T-helper 1 cell treated with Interleukin-12 subunit alpha and Interleukin-12 subunit beta and Interleukin-4 antibody, amounts not matched to agents 30 μg/mL and 1 μg/mL, for 36 hours (primary cell): Measurements from ENCODE around the gene PORCN.

ENCODE experiments used
- H3K27ac Mint-ChIP-seq: one replicate; pipeline ENCODE4 v1.8.0; 2021; ENCODE audit warnings: mild to moderate bottlenecking, mixed read lengths
- H3K27me3 Mint-ChIP-seq: one replicate; pipeline ENCODE4 v1.8.0; 2021; ENCODE audit warnings: low read depth, mixed read lengths
- H3K36me3 Mint-ChIP-seq: one replicate; pipeline ENCODE4 v1.8.0; 2021; ENCODE audit warnings: low read depth, mixed read lengths
- H3K4me1 Mint-ChIP-seq: one replicate; pipeline ENCODE4 v1.8.0; 2021; ENCODE audit warnings: low read depth, mixed read lengths
- H3K4me3 Mint-ChIP-seq: one replicate; pipeline ENCODE4 v1.8.0; 2021; ENCODE audit warnings: mild to moderate bottlenecking, moderate library complexity, mixed read lengths
- H3K9me3 Mint-ChIP-seq: one replicate; pipeline ENCODE4 v1.8.0; 2021; ENCODE audit warnings: mixed read lengths

Gene PORCN

GRCh38 chrX:48508400-48509244 is at the start of gene PORCN:
Gene PORCN (plus strand): TSS chrX:48508992. CDS start chrX:48509821, 829 bp downstream.
- H3K36me3 Mint-ChIP-seq = peaks cover 6% of the 10 kb centered on the region
- no peaks in the 10 kb centered on the region for H3K9me3 Mint-ChIP-seq
- H3K4me3 Mint-ChIP-seq = peak within 1 kb of the TSS; percentile 93
- H3K4me1 Mint-ChIP-seq = peaks cover 26% of the 10 kb centered on the region
- peak within 1 kb of the TSS; percentile 89 for H3K27ac Mint-ChIP-seq
- H3K27me3 Mint-ChIP-seq = no peaks in the 10 kb centered on the region

GRCh38 chrX:48459483-48459882 is 49.3 kb upstream of the PORCN start:
- Mint-ChIP-seq H3K27ac (no peak overlapping the region), H3K9me3 (no peaks in the 10 kb centered on the region), H3K27me3 (no peaks in the 10 kb centered on the region), H3K4me3 (no peak overlapping the region), H3K36me3 (peaks cover 16% of the 10 kb centered on the region), H3K4me1 (peaks cover 5% of the 10 kb centered on the region)

GRCh38 chrX:48460031-48460430 is 48.8 kb upstream of the PORCN start:
- Mint-ChIP-seq H3K4me3 (no peak overlapping the region), H3K27me3 (no peaks in the 10 kb centered on the region), H3K9me3 (no peaks in the 10 kb centered on the region), H3K27ac (no peak overlapping the region), H3K36me3 (peaks cover 19% of the 10 kb centered on the region), H3K4me1 (peaks cover 6% of the 10 kb centered on the region)

- Mint-ChIP-seq H3K4me3 (no peak overlapping the region), H3K9me3 (no peaks in the 10 kb centered on the region), H3K4me1 (peaks cover 12% of the 10 kb centered on the region), H3K27ac (no peak overlapping the region), H3K36me3 (peaks cover 25% of the 10 kb centered on the region), H3K27me3 (no peaks in the 10 kb centered on the region)
Measured at GRCh38 chrX:48460606-48461005, 48.2 kb upstream of the PORCN start.

- H3K36me3 Mint-ChIP-seq = peaks cover 27% of the 10 kb centered on the region
- no peak overlapping the region for H3K4me3 Mint-ChIP-seq
- no peak overlapping the region for H3K27ac Mint-ChIP-seq
- no peaks in the 10 kb centered on the region for H3K27me3 Mint-ChIP-seq
- peaks cover 17% of the 10 kb centered on the region for H3K4me1 Mint-ChIP-seq
- no peaks in the 10 kb centered on the region for H3K9me3 Mint-ChIP-seq
Measured at GRCh38 chrX:48461830-48462229, 47.0 kb upstream of the PORCN start.

- peak overlapping the region; percentile 21 for H3K4me3 Mint-ChIP-seq
- H3K9me3 Mint-ChIP-seq = no peaks in the 10 kb centered on the region
- H3K27ac Mint-ChIP-seq = peak overlapping the region; percentile 50
- H3K4me1 Mint-ChIP-seq = peaks cover 31% of the 10 kb centered on the region
- H3K27me3 Mint-ChIP-seq = no peaks in the 10 kb centered on the region
- peaks cover 25% of the 10 kb centered on the region for H3K36me3 Mint-ChIP-seq
Measured at GRCh38 chrX:48465336-48465933, 43.4 kb upstream of the PORCN start.

- Mint-ChIP-seq H3K27me3 (no peaks in the 10 kb centered on the region), H3K36me3 (peaks cover 22% of the 10 kb centered on the region), H3K9me3 (no peaks in the 10 kb centered on the region), H3K4me3 (peak overlapping the region; percentile 74), H3K27ac (no peak overlapping the region), H3K4me1 (peaks cover 33% of the 10 kb centered on the region)
Measured at GRCh38 chrX:48466696-48467095, 42.1 kb upstream of the PORCN start.

- Mint-ChIP-seq H3K9me3 (no peaks in the 10 kb centered on the region), H3K4me3 (peak overlapping the region; percentile 95), H3K4me1 (peaks cover 33% of the 10 kb centered on the region), H3K27me3 (no peaks in the 10 kb centered on the region), H3K36me3 (peaks cover 22% of the 10 kb centered on the region), H3K27ac (no peak overlapping the region)
Measured at GRCh38 chrX:48467281-48467761, 41.5 kb upstream of the PORCN start.

- Mint-ChIP-seq H3K27me3 (no peaks in the 10 kb centered on the region), H3K4me3 (peak overlapping the region; percentile 95), H3K4me1 (peaks cover 33% of the 10 kb centered on the region), H3K27ac (peak overlapping the region; percentile 93), H3K9me3 (no peaks in the 10 kb centered on the region), H3K36me3 (peaks cover 22% of the 10 kb centered on the region)
Measured at GRCh38 chrX:48468247-48468671, 40.5 kb upstream of the PORCN start.

- peaks cover 33% of the 10 kb centered on the region for H3K4me1 Mint-ChIP-seq
- H3K27me3 Mint-ChIP-seq = no peaks in the 10 kb centered on the region
Measured at GRCh38 chrX:48468693-48469691, 39.8 kb upstream of the PORCN start.

GRCh38 chrX:48470110-48470832 is 38.5 kb upstream of the PORCN start, which contains the start of gene SLC38A5:
Gene SLC38A5 (minus strand): TSS chrX:48470260. CDS start chrX:48467924, 2,336 bp downstream.
- Mint-ChIP-seq H3K27me3 (no peaks in the 10 kb centered on the region), H3K9me3 (no peaks in the 10 kb centered on the region), H3K4me1 (peaks cover 31% of the 10 kb centered on the region), H3K27ac (peak within 1 kb of the TSS; percentile 93), H3K36me3 (peaks cover 12% of the 10 kb centered on the region), H3K4me3 (peak within 1 kb of the TSS; percentile 95)

More at GRCh38 chrX:48468693-48469691, 39.8 kb upstream of the PORCN start:
- Mint-ChIP-seq H3K27ac (peak overlapping the region; percentile 93), H3K9me3 (no peaks in the 10 kb centered on the region), H3K36me3 (peaks cover 20% of the 10 kb centered on the region), H3K4me3 (peak overlapping the region; percentile 95)

- Mint-ChIP-seq H3K9me3 (no peaks in the 10 kb centered on the region), H3K27me3 (no peaks in the 10 kb centered on the region), H3K4me3 (no peak overlapping the region), H3K27ac (no peak overlapping the region), H3K36me3 (peaks cover 7% of the 10 kb centered on the region), H3K4me1 (peaks cover 27% of the 10 kb centered on the region)
Measured at GRCh38 chrX:48470833-48471118, 38.0 kb upstream of the PORCN start.

GRCh38 chrX:48471504-48471903 is 37.3 kb upstream of the PORCN start:
- H3K4me3 Mint-ChIP-seq = no peak overlapping the region
- no peaks in the 10 kb centered on the region for H3K27me3 Mint-ChIP-seq
- no peaks in the 10 kb centered on the region for H3K9me3 Mint-ChIP-seq
- H3K36me3 Mint-ChIP-seq = peaks cover 6% of the 10 kb centered on the region
- H3K27ac Mint-ChIP-seq = no peak overlapping the region
- H3K4me1 Mint-ChIP-seq = peaks cover 26% of the 10 kb centered on the region
